Ishikawa (cell line): ENCODE data around the gene CLSTN2.

Source experiments
- CEBPB ChIP-seq: IDR thresholded peaks from 2 replicates; pipeline ENCODE4 v1.6.1; 2012
- CREB1 ChIP-seq: IDR thresholded peaks from 2 replicates; pipeline ENCODE4 v1.6.1; 2012; ENCODE audit warnings: low read depth
- EGR1 ChIP-seq: IDR thresholded peaks from 2 replicates; pipeline ENCODE4 v1.6.1; 2012
- EP300 ChIP-seq: IDR thresholded peaks from 2 replicates; pipeline ENCODE4 v1.6.1; 2012; ENCODE audit warnings: borderline replicate concordance
- FOXM1 ChIP-seq: IDR thresholded peaks from 2 replicates; pipeline ENCODE4 v1.6.1; 2012; ENCODE audit warnings: low read depth, borderline replicate concordance
- NFIC ChIP-seq: IDR thresholded peaks from 2 replicates; pipeline ENCODE4 v1.6.1; 2012
- RAD21 ChIP-seq: IDR thresholded peaks from 2 replicates; pipeline ENCODE4 v1.6.1; 2012; ENCODE audit warnings: low read depth
- REST ChIP-seq: IDR thresholded peaks from 2 replicates; pipeline ENCODE4 v1.6.1; 2012; ENCODE audit warnings: low read depth, mild to moderate bottlenecking
- TAF1 ChIP-seq: IDR thresholded peaks from 2 replicates; pipeline ENCODE4 v1.6.1; 2012; ENCODE audit warnings: low read depth, mild to moderate bottlenecking
- TCF12 ChIP-seq: IDR thresholded peaks from 2 replicates; pipeline ENCODE4 v1.6.1; 2012; ENCODE audit warnings: low read depth
- TEAD4 ChIP-seq: IDR thresholded peaks from 2 replicates; pipeline ENCODE4 v1.6.1; 2012
- YY1 ChIP-seq: IDR thresholded peaks from 2 replicates; pipeline ENCODE4 v1.6.1; 2012; ENCODE audit warnings: low read depth
- ZBTB7A ChIP-seq: IDR thresholded peaks from 2 replicates; pipeline ENCODE4 v1.6.1; 2012; ENCODE audit warnings: low read depth
- TF ChIP-seq, protein P1 (sequence below): IDR thresholded peaks from 2 replicates; pipeline ENCODE4 v1.6.1; 2012
- TF ChIP-seq, protein P2 (sequence below): IDR thresholded peaks from 2 replicates; pipeline ENCODE4 v1.6.1; 2012

Gene CLSTN2

GRCh38 chr3:140165781-140166180 lies 230.8 kb downstream of the CLSTN2 start:
- TF ChIP-seq NFIC (no peak), TEAD4 (no peak), YY1 (no peak), EP300 (no peak), EGR1 (no peak), CEBPB (no peak), REST (no peak), CREB1 (no peak), TAF1 (no peak), TCF12 (no peak), FOXM1 (no peak), RAD21 (no peak), ZBTB7A (no peak)
- TF ChIP-seq, protein P1, sequence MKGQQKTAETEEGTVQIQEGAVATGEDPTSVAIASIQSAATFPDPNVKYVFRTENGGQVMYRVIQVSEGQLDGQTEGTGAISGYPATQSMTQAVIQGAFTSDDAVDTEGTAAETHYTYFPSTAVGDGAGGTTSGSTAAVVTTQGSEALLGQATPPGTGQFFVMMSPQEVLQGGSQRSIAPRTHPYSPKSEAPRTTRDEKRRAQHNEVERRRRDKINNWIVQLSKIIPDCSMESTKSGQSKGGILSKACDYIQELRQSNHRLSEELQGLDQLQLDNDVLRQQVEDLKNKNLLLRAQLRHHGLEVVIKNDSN, result no peak
- TF ChIP-seq, protein P2, sequence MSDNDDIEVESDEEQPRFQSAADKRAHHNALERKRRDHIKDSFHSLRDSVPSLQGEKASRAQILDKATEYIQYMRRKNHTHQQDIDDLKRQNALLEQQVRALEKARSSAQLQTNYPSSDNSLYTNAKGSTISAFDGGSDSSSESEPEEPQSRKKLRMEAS, result no peak

- TF ChIP-seq, protein P2, result no peak
These were observed 232.0 kb downstream of the CLSTN2 start for GRCh38 chr3:140166861-140167599.

DNA sequence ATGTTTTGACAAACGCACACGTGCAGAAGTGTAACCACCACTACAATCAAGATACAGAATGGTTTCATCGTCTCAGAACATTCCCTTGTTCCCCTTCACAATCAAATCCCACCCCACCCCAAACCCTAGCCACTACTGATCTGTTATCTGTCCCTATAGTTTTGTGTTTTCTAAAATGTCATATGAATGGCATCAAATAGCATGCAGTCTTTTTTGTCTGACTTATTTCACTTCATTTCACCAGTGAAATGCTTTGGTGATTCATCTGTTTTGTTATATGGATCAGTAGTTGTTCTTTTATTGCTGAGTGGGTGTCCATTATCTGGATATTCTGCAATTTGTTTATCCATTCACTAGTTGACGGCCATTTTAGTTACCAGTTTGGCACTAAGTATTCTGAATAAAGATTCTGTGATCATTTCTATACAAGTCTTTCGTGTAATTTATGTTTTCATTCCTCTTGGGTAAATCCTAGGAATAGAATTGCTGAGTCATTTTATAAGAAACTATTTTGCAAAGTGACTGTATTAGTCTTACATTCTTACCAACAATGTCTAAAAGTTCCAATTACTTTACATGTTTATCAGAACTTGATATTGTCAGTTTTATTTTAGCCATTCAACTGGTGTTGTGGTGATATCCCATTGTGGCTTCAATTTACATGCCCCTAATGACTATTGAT lies 232.8 kb downstream of the CLSTN2 start:
- TF ChIP-seq RAD21 (no peak), NFIC (no peak), REST (no peak), EGR1 (no peak), CREB1 (no peak), TCF12 (no peak), TAF1 (no peak), FOXM1 (no peak), EP300 (no peak), TEAD4 (no peak), CEBPB (no peak), YY1 (no peak), ZBTB7A (no peak)
- TF ChIP-seq, protein P1, result no peak
- TF ChIP-seq, protein P2, result no peak

- TF ChIP-seq, protein P1, result no peak
- no peak for TF ChIP-seq ZBTB7A
- TF ChIP-seq, protein P2, result no peak
- TF ChIP-seq TEAD4, result no peak
- no peak for TF ChIP-seq EP300
- no peak for TF ChIP-seq RAD21
- no peak for TF ChIP-seq REST
- no peak for TF ChIP-seq TCF12
- no peak for TF ChIP-seq CEBPB
- no peak for TF ChIP-seq NFIC
- no peak for TF ChIP-seq FOXM1
These were observed 235.6 kb downstream of the CLSTN2 start for GRCh38 chr3:140170612-140171011.
